Measurements from ENCODE around the gene CUL1.

Gene CUL1

DNA sequence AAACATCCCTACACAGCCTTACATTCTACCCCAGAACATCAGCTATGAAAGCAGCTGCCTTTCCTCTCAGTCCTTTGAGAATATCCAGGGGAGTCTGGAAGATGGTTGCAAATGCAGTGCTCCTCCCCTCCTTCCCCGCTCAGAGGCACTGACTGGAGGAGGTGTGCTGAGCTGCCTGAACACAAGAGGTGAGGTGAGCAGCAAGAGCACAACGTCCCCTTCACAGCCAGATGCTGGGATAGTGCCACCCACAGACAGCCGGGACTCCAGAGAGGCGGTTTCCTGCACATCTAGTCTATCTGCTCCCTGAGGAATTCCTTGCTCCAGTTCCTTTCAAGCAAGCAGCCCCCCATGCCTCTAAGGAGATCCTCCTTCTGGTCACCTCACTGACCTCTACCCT, 111.2 kb downstream of the CUL1 start:
- DNase-seq, result no peak

DNA sequence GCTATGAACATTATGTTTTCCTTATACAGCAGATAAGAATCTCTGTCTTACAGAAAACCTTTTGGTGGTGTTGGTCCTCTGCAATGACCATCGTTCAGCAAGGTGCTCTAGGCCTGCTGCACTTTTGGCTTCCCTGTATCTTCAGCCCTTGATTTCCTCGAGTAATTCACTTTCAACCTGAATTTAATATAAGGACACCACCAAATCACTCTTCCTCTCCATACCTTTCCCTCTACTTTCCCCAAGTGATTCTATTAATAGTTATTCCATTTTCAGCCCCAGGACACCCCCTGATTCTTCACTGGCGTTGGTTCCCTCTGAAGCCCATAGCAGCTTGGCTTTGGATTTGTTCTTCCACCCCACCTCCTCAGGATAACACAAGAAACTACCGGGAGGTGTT, 113.2 kb downstream of the CUL1 start:
- no peak for DNase-seq

DNA sequence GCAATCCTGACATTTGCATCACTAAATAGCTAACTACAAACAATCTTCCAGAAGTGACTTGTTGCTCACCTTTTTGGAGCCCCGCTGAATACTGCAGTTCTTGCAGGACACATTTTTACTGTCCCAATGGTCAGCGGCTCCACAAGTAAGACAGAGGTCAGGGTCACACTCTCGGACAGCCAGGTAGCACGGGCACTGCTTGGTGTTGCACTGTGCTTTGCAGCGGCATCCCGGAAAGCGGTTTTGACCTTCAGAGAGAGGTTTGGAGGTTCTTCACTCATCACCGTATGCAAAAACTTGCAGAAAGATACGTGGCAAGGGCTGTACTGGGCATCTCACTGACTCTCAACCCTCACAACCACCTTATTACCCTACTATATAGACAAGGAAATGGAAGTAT, 115.2 kb downstream of the CUL1 start:
- no peak for DNase-seq

DNA sequence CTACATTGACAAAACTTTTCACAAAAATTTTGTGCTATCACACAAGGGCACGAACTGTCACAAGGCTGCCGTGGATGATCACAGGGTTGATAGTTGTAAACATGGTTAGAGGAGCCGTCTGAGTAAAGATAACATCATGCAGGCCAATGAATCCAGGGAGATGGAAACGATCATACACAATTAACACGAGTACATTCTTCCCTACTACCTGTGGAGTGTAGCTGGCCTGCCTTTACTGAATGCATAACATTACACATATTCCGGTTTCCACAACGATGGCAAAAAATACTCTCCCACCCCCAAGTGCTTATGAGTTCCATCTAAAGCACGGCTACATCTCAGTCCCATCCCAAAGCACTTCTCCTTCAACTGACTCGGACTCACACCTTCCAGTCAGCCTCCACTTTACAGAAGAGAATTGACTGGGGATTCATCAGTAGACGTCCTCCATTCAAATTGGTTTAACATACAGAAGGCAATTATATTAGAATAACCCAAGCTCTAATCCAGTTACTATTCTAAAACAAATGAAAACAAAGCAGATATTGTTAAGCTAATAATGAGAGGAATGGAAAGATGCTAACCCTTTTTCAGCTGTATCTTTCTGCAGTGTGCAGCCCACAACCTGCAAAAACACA, 116.3 kb downstream of the CUL1 start:
- DNase-seq, result no peak

DNA sequence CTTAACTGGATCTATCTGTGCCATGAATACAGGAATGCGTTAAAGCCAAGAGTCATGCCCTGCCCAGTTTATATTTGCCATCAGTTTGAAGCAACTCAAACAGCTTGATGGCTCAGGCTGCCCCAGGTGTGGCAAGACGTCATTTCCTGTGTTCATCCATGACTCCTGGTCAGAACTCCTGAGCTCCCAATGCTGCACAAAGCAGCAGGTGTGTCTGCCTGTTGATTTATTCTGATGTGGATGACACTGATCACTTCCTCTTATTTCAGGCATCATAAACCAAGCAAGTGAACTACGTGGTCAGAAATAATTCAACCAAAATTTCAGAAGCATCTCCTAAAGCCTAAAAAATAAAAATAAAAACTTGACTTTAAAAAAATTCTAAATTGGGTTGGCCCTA, 116.9 kb downstream of the CUL1 start:
- no peak for DNase-seq

DNA sequence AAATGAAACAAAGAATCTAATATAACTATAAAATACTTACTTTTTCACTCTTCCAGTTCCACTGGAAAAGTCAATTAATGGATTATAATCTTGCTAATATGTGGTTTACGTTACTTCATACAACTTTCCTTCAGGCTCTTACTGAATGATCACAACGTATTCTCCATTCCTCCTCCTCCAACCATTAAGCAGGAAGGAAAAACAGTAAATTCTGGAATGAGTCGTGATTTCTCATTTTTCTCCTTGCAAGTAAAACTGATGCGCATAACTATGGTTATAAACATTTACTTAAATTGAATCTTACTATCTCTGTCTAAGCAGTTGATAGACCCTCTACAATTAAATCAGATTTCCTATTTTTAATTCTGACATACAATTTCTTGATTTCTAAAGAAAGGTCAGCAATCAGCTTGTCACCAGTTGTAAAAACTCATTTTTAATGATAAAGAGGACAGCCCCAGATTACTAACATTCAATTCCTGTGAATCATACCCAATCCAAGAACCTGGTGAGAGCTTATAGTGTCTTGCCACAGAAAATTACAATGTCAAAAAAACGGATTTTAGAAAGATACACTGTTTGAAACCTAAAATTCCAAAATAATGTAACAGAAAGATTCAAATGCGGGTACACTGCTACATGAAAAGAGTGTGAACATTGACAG, 121.1 kb downstream of the CUL1 start:
- DNase-seq, result no peak

DNA sequence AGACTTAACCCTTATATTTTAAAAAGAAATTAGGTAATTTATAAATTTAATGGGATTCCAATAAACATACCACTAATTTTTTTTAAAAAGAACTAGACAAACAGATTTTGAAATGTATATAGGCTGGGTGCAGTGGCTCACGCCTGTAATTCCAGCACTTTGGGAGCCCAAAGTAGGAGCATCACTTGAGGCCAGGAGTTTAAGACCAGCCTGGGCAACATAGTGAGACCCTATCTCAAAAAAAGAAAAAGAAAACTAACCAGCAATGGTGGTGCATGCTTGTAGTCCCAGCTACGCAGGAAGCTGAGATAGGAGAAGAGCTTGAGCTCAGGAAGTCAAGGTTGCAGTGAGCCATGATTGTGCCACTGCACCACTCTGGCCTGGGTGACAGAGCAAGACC, 122.7 kb downstream of the CUL1 start:
- DNase-seq, result no peak

DNA sequence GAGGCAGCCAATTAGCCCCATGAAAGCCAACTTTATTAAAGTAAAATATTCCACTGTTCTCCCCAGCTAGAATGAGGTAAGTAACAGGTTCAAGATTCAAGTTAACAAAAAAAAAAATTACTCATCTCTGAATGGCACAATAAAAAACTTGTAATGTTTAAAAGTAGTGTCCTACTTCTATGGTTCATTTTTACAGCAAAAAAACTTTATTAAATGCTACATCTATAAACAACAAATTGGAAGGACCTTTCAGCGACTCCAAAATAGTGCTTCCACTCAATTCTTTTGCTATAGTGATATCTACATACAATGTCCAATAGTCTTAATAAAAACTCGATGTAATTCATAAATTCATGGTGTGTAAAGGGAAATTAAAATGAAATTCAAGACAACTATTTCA, 126.2 kb downstream of the CUL1 start:
- DNase-seq, result no peak

DNA sequence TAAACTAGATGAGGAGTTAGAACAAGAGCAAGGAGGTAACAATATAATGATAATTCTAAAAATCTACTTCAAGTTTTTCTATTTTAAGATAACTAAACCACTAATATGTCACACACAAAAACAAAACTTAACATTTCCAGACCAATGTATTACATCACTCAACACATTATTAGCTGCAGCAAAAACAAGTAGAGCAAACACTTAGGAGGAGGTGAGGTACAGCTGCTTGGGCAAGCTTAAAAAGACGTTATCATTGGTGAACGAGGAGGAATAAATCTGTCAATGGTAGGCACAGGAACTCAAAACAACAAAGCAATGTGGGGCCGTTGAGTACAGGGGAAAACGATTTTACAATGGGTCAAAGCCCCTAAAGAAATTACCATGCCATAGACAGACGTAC, 126.6 kb downstream of the CUL1 start:
- no peak for DNase-seq

DNA sequence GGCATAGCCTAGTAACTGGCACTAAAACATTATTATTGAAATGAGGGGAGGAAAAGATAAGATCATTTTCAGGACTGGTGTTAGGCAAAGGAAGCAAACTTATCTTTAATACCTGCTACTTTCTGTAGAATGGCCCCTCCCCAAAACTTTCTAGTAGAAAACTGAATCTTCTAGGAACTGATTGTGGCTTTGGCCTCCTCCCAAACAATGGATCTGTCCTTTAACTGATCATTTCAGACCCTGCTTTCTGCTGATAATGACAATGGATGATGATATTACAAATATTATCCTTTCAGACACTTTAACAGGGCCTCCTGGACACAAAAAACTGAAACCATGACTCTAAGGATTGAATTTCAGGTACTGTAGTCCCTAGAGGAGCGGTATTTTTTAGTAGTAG, 130.3 kb downstream of the CUL1 start:
- DNase-seq, result no peak

DNA sequence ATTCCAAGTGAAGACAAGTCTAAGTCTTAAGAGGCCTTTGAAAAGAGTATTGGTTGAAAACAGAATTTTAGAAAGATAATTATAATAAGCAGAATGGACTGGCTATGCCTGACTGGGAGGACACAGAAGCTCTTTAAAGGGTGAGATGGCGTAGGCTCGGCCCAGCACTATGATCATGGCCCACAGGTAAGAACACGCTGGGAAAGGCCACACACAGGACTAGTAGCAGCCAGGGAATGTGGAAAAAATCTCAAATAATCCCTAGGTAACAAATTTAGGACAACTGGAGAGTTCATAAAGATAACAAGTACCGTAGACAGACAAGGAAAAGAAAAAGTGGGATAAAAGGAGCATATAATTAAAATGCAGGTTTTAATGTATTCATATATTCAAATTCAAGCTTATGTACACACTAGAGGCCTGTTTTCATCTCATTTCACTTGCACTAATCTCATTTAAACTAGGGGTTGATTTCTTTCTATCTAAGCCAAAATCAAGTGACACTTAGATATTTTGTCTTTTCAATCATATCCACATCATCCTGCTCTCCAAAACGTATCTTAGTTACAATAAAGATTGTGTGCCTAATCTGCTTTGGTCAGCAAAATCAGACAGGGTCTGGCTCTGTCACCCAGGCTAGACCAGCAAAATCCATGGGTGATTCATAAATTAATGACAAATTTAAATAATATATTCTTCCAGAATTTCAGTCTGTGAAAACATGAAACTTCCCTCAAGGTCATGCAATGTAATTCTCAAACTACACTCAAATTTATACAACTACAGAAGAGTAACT, 132.4 kb downstream of the CUL1 start:
- no peak for DNase-seq

DNA sequence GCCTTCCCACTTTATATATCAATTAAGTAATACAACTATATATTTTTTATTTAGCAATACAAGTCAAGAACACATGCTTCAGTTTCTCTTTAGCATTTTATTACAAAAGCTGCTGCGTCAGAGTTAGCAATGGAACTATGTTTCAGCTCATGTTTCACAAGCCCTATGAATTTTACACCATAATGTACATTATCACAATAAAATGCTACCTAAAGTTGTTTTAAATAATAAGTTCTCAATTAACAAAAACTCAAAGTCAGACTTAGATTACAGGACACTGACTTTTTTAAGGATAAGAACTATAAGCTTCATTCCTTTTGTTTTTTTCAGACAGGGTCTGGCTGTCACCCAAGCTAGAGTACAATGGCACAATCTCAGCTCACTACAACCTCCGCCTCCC, 133.1 kb downstream of the CUL1 start:
- no peak for DNase-seq

DNA sequence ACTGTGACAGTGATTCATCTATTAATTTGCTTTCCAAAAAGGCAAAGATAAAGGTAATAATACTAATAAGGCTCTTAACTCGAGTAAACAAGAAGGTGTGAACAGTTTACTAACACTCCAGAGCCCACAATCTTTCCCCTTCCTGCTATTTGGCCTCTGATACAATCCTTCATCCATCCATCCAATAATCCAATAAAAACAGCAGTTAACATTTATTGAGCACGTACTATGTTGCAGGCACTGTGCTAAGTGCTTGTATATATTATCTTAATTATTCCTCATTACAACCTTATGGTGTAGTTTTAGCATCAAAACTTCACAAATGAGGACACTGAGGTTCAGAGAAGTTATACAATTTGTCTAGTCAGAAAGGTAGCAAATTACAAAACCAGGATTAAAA, 135.9 kb downstream of the CUL1 start:
- no peak for DNase-seq

DNA sequence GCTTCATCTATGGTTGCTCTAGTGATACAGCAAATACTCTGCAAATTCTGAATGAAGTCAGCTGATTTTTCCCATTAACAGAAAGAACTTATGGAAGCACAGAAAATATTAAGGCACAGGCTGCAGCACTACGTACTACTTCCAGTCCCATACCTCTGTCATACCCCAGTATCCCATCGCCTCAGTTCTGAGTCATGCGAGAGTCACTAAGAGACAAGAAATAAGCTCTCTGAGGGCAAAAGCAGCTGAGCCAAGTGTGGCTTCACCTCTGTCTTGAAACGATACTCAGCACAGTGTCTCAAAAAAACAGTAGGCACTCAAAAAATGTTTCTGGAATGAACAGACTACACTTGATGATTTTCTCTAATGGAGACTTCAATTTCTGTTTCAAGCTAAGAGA, 137.2 kb downstream of the CUL1 start:
- no peak for DNase-seq

DNA sequence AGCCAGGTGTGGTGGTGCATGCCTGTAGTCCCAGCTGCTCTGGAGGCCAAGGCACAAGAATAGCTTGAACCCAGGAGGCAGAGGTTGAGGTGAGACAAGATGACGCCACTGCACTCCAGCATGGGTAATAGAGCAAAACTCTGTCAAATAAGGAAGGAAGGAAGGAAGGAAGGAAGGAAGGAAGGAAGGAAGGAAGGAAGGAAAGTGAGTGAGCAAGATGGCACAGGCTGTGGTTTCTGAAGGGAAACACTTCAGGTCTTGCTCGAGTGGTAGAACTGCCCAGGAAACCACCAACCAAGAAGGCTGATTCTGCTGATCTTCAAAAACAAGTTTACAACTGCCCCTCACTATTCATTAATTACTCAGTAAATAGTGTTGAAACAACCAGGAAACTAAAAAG, 140.2 kb downstream of the CUL1 start:
- no peak for DNase-seq

DNA sequence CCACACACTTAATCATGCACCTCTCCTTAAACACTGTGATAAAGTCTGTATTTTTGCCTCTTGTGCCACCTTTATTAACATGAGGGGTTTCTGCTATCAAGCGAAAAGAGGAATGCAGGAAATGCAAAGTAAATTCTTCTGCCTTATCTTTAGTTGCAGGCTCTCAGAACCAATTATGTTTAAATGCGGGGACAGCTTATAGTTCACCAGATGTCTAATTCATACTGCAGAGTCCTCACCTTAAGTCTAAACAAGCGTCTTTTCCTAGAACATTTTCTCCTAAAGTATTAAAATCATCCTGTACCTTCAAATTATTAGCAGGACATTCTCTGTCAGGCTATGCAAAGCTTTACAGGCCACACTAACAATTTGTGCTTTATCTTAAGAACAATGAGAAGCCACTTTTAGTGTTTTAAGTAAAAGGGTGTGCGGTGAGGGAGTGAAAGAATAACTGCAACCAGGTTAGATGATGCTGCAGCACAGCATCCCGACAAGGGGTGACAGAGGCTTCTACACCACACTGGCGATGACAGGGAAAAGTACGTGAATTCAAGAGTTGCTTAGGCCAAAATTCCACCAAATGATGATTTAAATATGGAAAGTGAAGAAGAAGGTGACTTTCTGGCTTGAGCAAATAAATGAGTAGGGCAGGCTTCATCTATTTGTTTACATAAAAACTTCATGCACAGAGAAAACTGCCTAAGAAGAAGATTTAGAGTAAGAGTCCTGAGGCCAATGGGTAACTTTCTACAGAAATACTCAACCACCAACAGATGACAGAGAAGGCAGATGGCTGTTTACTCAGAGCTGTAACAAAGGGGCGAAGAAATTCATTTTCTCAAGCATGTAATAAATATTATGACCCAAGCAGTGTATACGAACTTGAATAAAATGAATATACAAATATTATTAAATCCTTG, 149.4 kb downstream of the CUL1 start:
- DNase-seq, result no peak

DNA sequence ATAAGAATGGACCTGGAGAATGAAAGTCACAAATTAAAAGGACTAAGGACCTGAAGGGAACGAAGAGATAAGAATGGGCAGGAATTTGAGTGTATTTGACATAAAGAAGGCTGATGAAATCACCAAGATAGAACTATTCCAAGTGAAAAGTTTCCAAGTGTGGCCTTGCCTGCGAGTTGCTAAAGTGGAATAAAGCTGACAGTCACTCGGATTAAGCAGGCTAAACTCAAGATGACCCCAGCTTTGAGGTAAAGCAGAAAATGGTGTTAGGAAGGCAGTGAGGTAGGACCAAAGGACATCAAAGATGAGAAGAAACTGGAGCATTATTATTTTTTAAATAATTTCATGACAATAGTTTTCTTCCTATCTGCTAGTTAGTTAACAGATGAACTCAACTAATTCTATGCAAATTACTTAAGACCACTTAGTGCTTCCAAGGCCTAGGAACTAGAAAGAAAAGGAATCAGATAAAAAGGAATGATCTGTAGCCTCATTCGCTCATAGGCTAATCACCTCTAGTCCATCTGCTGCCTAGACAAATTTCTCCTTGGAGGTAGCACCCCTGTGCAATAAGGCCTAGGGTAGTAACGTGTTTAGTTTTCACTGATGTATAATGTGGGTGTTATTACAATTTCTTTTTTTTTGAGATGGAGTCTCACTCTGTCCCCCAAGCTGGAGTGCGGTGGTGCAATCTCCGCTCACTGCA, 150.8 kb downstream of the CUL1 start:
- DNase-seq, result no peak

DNA sequence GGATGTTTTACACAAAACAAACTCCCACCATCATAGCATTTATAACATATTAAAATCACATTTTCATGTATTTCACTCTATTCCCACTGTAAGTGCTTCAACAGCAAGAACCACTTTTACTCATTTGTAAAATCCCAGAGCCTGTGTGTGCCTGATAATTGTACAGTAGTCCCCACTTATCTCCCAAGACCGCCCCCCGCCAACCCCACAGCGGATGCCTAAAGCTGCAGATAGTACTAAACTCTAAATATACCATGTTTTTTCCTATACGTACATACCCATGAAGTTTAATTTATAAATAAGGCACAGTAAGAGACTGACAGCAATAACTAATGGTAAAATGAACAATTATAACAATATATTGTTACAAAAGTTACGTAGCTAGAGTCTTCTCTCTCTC, 151.9 kb downstream of the CUL1 start:
- no peak for DNase-seq
